A673 (cell line): Measurements from ENCODE around the gene C1QTNF4.

Experiments used
- CTCF ChIP-seq: fragments of 300-800, 200-600 bp; sonication (generic); conservative IDR thresholded peaks from 2 replicates; pipeline ENCODE4 v1.5.1; 2017; ENCODE audit warnings: low read depth, mild to moderate bottlenecking, antibody characterized with exemption, low read length, moderate library complexity, mixed read lengths
- EZH2 ChIP-seq: fragments of 200-600 bp; sonication (generic); IDR thresholded peaks from 2 replicates; pipeline ENCODE4 v1.6.1; 2017; ENCODE audit warnings: borderline replicate concordance, low read depth, mild to moderate bottlenecking, mixed read lengths, antibody characterized with exemption, low read length; ENCODE audit not compliant: poor library complexity, severe bottlenecking

GRCh38 chr11:47586098-47586855, 7.9 kb downstream of the C1QTNF4 start, which contains the start of gene FAM180B:
- TF ChIP-seq CTCF = no peak
- no peak for TF ChIP-seq EZH2
